HUES64 (cell line): ENCODE data around the gene FOXN3.
A peak's percentile ranks its signal among the peaks of the same experiment; 100 is the strongest.

Experiments used
- H3K27ac ChIP-seq: 2 replicates; pipeline ENCODE4 v1.7.0; 2013; ENCODE audit warnings: low read depth, low read length, inconsistent platforms
- H3K27me3 ChIP-seq: 2 replicates; pipeline ENCODE4 v1.6.1; 2013; ENCODE audit warnings: mild to moderate bottlenecking, low read length; ENCODE audit not compliant: insufficient read depth
- H3K36me3 ChIP-seq: 2 replicates; pipeline ENCODE4 v1.6.1; 2013; ENCODE audit warnings: mild to moderate bottlenecking, low read length; ENCODE audit not compliant: insufficient read depth
- H3K4me1 ChIP-seq: 2 replicates; pipeline ENCODE4 v1.6.1; 2013; ENCODE audit warnings: mild to moderate bottlenecking, low read length, moderate library complexity; ENCODE audit not compliant: insufficient read depth
- H3K4me3 ChIP-seq: 2 replicates; pipeline ENCODE4 v1.5.1; 2013; ENCODE audit warnings: mild to moderate bottlenecking, low read length, moderate library complexity
- H3K9ac ChIP-seq: 2 replicates; pipeline ENCODE4 v1.6.1; 2013; ENCODE audit warnings: mild to moderate bottlenecking, low read depth, low read length
- H3K9me3 ChIP-seq: 2 replicates; pipeline ENCODE4 v1.6.1; 2013; ENCODE audit warnings: low read depth, low read length; ENCODE audit not compliant: insufficient read depth
- WGBS: fragments of 150-250, 120-280 bp; methylation state at CpG from one replicate; pipeline ENCODE4 v1.1.7; 2013; ENCODE audit warnings: missing lambda C conversion rate; 5-methylcytosine and 5-hydroxymethylcytosine counted together

Gene FOXN3

DNA sequence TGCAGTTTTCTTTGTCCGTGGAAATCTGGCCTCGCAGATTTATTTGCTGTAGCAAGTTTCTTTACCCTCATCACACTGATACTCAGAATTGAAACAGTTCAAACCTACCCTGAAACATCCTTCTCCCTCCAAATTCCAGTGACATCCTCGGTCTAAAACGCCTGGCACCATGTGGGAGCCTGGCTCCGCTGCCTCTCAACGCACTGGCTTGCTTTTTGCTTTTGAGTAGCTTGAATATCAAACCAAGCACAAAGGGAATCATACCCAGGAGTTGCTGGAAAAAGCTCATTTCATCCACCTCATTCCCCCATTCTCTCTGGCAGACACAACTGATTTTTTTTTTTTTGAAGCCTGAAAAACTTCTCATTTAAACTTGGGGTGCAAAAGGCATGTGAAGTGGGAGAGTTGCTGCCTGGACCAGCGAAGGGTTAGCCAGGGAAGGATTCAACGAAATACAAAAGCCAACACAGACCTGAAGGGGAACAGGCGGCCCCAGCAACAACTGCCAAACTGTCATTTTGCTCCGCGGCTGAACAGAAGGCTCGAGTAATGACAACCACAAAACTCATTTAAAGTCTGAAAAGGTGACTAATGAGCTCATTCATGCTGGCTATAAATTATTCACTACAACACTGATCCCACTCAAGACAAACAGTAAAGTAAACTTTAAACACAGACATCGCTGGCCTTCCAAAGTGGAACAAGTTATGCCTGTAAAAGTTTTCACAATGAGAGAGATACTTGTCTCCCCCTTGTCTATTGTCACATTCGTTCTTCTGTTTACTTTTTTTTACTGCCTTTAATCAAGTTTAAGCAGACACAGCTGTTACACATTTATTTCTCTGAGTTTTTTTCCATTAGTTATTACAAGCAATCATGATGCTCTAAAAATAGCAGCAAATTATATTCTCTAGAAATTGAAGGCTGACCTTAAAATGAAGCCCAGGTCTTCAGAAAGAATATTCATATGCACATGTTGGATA is 12.5 kb upstream of the FOXN3 start:
- H3K9ac ChIP-seq: peak overlapping the region; percentile 35; the same call in 1 of the 2 replicates
- WGBS: 60% methylated on average over 14 of the region's 14 CpGs
- H3K9me3 ChIP-seq: no peaks in the 10 kb centered on the region
- H3K27me3 ChIP-seq: no peaks in the 10 kb centered on the region
- peak overlapping the region; percentile 17; the same call in 1 of the 2 replicates for H3K27ac ChIP-seq
- no peak overlapping the region for H3K4me3 ChIP-seq
- peaks cover 32% of the 10 kb centered on the region for H3K4me1 ChIP-seq
- H3K36me3 ChIP-seq: no peaks in the 10 kb centered on the region; the same call in 1 of the 2 replicates

DNA sequence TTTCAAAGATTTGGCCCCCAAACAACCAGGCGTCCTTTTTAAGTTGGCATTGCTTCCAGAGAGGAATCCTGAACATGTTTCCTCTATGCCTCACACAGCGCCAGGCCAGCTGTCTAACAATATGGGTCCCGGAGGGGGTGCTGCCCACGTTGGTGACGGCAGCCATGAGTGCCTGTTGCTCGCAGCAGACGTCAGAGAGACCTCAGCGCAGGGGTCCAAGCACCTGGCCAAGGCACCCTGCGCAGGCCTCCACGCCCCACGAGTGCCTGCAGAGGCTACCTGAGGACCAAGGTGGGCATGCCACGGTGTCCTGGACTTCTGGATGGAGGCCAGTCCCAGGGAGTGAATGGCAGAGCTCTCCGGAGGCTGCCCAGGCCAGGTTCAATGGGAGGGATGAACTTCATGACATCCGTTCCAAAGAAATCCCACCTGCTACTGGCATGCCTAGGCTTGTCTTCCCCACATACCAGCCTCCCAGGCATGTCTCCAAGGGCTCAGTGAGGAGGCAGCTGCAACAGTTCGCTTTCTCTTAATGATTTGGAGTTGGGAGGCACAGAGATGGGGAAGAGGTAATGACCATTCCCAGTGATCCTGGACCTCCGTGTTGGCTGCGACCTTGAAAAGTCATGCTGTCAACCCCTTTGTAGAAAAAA is 11.6 kb upstream of the FOXN3 start:
- H3K36me3 ChIP-seq: no peaks in the 10 kb centered on the region; the same call in 1 of the 2 replicates
- no peaks in the 10 kb centered on the region for H3K9me3 ChIP-seq
- H3K4me1 ChIP-seq: peaks cover 41% of the 10 kb centered on the region
- H3K4me3 ChIP-seq: no peak overlapping the region
- H3K9ac ChIP-seq: peak overlapping the region; percentile 35; the same call in 1 of the 2 replicates
- 87% methylated on average over 17 of the region's 17 CpGs for WGBS
- H3K27me3 ChIP-seq: no peaks in the 10 kb centered on the region
- 0 out of 2 replicates have a peak overlapping the region, but pooled peaks have one; percentile 17 for H3K27ac ChIP-seq

DNA sequence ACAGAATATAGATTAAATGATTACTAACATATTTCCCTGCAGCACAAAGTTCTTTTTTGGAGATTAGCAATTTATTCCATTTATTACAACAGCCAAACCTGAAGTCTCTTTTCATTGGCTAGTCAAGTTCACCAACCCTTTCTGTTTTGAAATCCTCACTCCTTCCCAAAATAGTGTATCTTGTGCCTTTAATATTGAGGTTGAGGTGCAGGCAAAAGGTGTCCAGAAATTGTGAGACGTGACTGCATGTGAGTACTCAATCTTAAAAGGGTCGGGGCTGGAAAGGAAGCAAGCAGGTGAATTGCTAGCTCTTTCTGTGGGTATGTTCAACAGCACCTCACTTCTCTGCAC is 11.1 kb upstream of the FOXN3 start:
- H3K9ac ChIP-seq: no peak overlapping the region
- no peaks in the 10 kb centered on the region for H3K9me3 ChIP-seq
- no peak overlapping the region for H3K27ac ChIP-seq
- 93% methylated on average over 2 of the region's 2 CpGs for WGBS
- H3K4me3 ChIP-seq: no peak overlapping the region
- no peaks in the 10 kb centered on the region; the same call in 1 of the 2 replicates for H3K36me3 ChIP-seq
- H3K27me3 ChIP-seq: no peaks in the 10 kb centered on the region
- H3K4me1 ChIP-seq: peaks cover 46% of the 10 kb centered on the region

DNA sequence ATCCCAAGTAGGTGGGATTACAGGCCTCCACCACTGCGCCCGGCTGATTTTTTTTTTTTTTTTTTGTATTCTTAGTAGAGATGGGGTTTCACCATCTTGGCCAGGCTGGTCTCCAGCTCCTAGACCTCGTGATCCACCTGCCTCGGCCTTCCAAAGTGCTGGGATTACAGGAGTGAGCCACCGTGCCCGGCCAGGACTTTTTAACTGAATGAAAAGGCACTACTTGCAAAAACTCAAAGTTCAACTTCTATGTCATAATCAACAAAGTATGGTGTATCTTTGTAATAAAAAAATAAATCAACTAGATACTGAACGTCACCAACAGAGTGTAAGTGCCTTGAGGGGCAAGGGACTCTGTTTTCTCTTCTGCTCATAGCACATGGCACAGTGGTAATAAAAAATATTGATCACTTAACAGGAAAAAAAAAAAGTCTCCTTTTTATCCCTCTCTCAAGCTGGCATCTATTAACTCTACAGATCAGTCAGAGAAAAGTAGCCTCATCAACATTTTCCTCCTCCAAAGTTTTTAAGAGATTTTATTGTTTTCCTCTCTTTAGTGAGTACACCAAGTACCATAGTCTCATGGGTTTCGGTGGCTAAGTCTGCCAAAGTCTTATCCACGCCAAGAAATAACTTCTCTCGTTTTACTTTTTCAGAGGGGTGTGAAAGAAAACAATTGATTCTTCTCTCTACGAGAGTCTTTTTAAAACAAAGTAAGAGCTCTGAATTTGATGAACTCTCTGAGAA is 10.6 kb upstream of the FOXN3 start:
- no peaks in the 10 kb centered on the region for H3K27me3 ChIP-seq
- no peaks in the 10 kb centered on the region; the same call in 1 of the 2 replicates for H3K36me3 ChIP-seq
- peaks cover 51% of the 10 kb centered on the region for H3K4me1 ChIP-seq
- no peak overlapping the region for H3K4me3 ChIP-seq
- WGBS: 94% methylated on average over 7 of the region's 11 CpGs
- H3K27ac ChIP-seq: no peak overlapping the region
- H3K9ac ChIP-seq: no peak overlapping the region
- H3K9me3 ChIP-seq: no peaks in the 10 kb centered on the region

DNA sequence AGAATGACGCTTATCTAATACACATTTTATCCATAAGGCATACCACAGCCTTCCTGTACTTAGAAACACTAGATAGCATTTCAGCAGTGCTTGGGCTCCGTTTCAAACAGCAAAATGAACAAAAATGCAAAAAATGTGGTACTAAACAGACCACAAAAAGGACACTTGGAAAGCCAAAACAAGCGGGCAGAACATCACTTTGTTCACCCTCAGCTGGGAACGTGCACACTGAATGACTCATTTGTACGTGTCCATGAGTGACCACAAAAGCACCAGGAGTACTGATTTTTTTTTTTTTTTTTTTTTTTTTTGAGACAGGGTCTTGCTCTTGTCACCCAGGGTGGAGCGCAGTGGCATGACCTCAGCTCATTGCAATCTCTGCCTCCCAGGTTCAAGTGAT is 8.9 kb upstream of the FOXN3 start:
- Histone ChIP-seq H3K36me3 (no peaks in the 10 kb centered on the region), H3K4me1 (peaks cover 48% of the 10 kb centered on the region), H3K9ac (no peak overlapping the region), H3K27ac (no peak overlapping the region), H3K4me3 (no peak overlapping the region), H3K9me3 (no peaks in the 10 kb centered on the region), H3K27me3 (no peaks in the 10 kb centered on the region)
- 94% methylated on average over 6 of the region's 6 CpGs for WGBS

DNA sequence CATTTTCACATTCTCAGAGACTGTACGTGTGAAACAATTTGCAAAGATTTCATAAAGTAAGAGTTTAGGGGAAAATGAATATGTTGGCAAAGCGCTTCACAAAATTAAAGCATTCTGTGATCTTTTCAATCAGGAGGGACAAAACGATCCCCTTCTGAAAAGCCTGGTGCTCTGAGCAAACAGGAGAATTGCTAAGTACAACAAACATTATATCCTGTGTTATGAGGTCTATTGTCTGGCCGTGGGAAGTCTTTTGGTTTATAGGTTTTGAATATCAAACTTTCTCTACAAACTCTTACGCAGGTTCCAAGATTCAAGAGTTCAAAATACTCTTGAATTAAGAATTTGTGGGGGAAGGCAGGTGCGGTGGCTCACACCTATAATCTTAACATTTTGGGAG is 7.2 kb upstream of the FOXN3 start:
- H3K27ac ChIP-seq: peak overlapping the region; percentile 28; the same call in 1 of the 2 replicates
- no peaks in the 10 kb centered on the region for H3K27me3 ChIP-seq
- WGBS: 92% methylated on average over 4 of the region's 6 CpGs
- H3K36me3 ChIP-seq: no peaks in the 10 kb centered on the region
- peaks cover 31% of the 10 kb centered on the region for H3K4me1 ChIP-seq
- H3K9ac ChIP-seq: no peak overlapping the region
- no peak overlapping the region for H3K4me3 ChIP-seq
- no peaks in the 10 kb centered on the region for H3K9me3 ChIP-seq

DNA sequence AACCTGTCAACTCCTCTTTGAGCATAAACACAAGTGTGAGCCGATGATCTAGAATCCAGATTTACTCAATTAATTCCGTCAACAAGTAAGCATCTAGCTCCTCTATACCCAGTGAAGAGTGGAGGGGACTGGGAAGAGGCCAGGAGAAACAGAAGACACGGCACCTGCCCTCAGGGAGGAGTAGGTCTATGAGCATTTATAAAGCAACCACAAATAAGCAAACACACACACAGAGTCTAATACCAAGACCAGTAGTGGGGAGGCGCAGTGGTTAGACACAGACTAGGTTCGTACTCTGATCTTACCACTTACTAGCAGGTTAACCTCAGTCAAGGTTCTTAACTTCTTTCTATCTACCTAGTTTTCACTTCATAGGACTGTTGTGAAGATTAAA is 5.9 kb upstream of the FOXN3 start:
- Histone ChIP-seq H3K27me3 (no peaks in the 10 kb centered on the region), H3K4me1 (peaks cover 25% of the 10 kb centered on the region), H3K9ac (no peak overlapping the region), H3K4me3 (no peak overlapping the region), H3K27ac (no peak overlapping the region), H3K9me3 (no peaks in the 10 kb centered on the region), H3K36me3 (no peaks in the 10 kb centered on the region)
- WGBS: 91% methylated on average over 5 of the region's 5 CpGs

DNA sequence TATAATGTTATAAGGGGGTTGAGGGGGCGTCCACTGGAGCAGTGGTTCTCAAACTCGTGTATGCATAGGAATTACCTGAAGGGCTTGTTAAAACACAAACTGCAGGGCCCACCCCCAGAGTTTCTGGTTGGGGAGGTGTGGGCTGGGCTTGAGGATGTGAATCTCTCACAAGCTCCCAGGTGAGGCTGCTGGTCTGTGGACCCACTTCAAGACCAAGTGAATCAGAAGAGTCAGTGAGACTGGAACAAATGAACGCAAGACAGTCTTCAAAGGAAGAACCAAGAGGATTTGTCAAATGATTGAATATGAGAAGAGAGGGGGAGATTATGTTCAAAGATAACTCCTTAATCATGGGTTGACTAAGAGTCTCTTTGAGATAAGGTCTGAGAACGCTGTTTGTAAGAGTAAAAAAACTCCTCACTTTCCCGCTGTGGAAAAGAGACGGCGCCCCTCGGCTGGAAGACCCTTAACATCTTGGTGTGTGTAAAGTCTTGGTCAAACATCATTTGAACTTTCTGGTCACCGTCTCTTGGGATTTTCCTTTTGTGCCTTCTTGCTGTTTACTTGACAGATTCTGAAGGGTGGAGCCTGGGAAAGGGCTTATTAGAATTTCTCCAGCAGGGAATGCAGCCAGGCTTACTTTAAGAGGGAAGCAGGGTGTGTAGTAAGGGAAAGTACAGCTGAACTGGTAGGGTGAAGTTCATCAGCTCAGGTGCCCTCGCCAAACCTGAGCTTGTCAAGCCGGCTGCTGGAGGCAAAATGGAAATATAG is 5.3 kb upstream of the FOXN3 start:
- no peaks in the 10 kb centered on the region for H3K9me3 ChIP-seq
- no peaks in the 10 kb centered on the region for H3K27me3 ChIP-seq
- H3K4me1 ChIP-seq: peaks cover 27% of the 10 kb centered on the region
- no peak overlapping the region for H3K4me3 ChIP-seq
- no peak overlapping the region for H3K9ac ChIP-seq
- H3K27ac ChIP-seq: no peak overlapping the region
- no peaks in the 10 kb centered on the region for H3K36me3 ChIP-seq
- 87% methylated on average over 11 of the region's 11 CpGs for WGBS

DNA sequence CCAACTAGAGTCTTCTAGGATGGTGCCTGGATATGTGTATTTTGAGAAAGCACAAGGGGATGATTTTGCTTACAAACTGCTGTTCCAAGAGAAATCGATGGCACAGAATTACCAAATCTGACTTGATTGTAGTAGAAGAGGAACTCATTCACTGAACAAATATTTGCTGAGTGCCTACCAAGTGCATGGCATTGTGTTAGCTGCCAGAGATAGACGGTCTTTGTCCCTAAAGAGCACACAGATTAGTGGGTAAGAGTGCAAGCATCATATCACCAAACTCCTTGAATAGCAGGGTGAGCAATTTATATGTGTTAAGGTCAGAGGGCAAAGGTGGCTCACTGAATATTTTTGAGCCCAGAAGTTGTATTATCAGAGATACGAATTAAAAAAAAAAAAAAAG is 3.5 kb upstream of the FOXN3 start:
- H3K36me3 ChIP-seq: no peaks in the 10 kb centered on the region
- H3K27ac ChIP-seq: no peak overlapping the region
- peaks cover 29% of the 10 kb centered on the region for H3K4me1 ChIP-seq
- no peak overlapping the region for H3K4me3 ChIP-seq
- WGBS: 81% methylated on average over 3 of the region's 3 CpGs
- H3K27me3 ChIP-seq: no peaks in the 10 kb centered on the region
- H3K9me3 ChIP-seq: no peaks in the 10 kb centered on the region
- H3K9ac ChIP-seq: no peak overlapping the region

DNA sequence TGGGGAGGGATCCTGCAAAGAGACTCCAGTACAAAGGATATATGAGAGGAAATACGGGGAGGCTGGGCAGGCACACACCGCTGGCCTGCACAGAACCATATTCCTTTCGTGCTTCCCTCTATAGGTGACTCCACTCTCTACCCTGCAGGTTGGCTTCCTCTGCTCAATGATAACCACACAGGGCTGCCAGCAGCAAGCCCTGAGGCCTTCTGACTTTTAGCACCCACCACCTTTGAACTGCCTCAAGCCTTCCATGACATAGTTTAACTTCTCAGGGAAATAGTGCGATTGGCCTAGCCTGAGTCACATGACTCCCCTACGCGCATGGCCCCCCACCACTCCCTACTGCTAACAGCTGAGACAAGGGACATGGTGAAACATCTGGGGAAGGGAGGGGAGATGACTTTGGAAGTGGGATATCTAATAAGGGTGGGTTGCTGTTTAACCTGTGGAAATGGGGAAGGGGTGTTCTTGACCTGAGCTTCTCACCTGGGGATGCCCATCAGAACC is 3.0 kb upstream of the FOXN3 start:
- Histone ChIP-seq H3K4me1 (peaks cover 34% of the 10 kb centered on the region), H3K9me3 (no peaks in the 10 kb centered on the region), H3K4me3 (no peak overlapping the region), H3K9ac (no peak overlapping the region), H3K27ac (no peak overlapping the region), H3K36me3 (peaks cover 3% of the 10 kb centered on the region; the same call in 1 of the 2 replicates), H3K27me3 (no peaks in the 10 kb centered on the region)
- 94% methylated on average over 6 of the region's 6 CpGs for WGBS
